ENCODE results near the gene KLHL29.

The KLHL29 gene

GRCh38 chr2:23624915-23625314, 239.9 kb downstream of the KLHL29 start:
- TF ChIP-seq CREB1 (IDR thresholded peaks at IDR 0.05; ENCODE audit: low read depth) (no peak), RAD21 (IDR thresholded peaks at IDR 0.05; ENCODE audit: low read depth) (no peak), EP300 (IDR thresholded peaks at IDR 0.05; ENCODE audit: borderline replicate concordance) (no peak), ZBTB7A (IDR thresholded peaks at IDR 0.05; ENCODE audit: low read depth) (no peak), MAX (IDR thresholded peaks at IDR 0.05) (no peak), CEBPB (IDR thresholded peaks at IDR 0.05) (no peak), EGR1 (IDR thresholded peaks at IDR 0.05) (no peak)
- TF ChIP-seq, protein P1, sequence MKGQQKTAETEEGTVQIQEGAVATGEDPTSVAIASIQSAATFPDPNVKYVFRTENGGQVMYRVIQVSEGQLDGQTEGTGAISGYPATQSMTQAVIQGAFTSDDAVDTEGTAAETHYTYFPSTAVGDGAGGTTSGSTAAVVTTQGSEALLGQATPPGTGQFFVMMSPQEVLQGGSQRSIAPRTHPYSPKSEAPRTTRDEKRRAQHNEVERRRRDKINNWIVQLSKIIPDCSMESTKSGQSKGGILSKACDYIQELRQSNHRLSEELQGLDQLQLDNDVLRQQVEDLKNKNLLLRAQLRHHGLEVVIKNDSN (IDR thresholded peaks at IDR 0.05), result no peak

DNA sequence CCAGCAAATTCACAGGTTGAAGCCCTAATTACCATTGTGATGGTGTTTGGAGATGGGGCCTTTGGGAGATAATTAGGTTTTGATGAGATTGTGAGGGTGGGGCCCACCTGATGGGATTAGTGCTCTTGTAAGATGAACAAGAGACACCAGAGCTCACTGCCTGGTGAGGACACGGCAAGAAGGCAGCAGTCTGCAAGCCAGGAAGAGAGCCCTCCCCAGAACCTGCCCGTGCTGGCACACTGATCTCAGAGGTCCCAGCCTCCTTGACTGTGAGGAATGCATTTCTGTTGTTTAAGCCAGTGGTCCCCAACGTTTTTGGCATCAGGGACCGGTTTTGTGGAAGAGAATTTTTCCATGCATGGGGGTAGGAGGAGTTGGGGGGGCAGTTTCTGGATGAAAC, 240.7 kb downstream of the KLHL29 start:
- TF ChIP-seq CREB1 (IDR thresholded peaks at IDR 0.05; ENCODE audit: low read depth) (no peak), FOXM1 (IDR thresholded peaks at IDR 0.05; ENCODE audit: borderline replicate concordance, low read depth) (no peak), TCF12 (IDR thresholded peaks at IDR 0.05; ENCODE audit: low read depth) (no peak), TAF1 (IDR thresholded peaks at IDR 0.05; ENCODE audit: low read depth) (no peak), EGR1 (IDR thresholded peaks at IDR 0.05) (no peak), CEBPB (IDR thresholded peaks at IDR 0.05) (no peak), MAX (IDR thresholded peaks at IDR 0.05) (no peak), TEAD4 (IDR thresholded peaks at IDR 0.05) (no peak), ZBTB7A (IDR thresholded peaks at IDR 0.05; ENCODE audit: low read depth) (no peak), EP300 (IDR thresholded peaks at IDR 0.05; ENCODE audit: borderline replicate concordance) (no peak), RAD21 (IDR thresholded peaks at IDR 0.05; ENCODE audit: low read depth) (no peak), YY1 (IDR thresholded peaks at IDR 0.05; ENCODE audit: low read depth) (no peak), NFIC (IDR thresholded peaks at IDR 0.05) (no peak)
- TF ChIP-seq, protein P2, sequence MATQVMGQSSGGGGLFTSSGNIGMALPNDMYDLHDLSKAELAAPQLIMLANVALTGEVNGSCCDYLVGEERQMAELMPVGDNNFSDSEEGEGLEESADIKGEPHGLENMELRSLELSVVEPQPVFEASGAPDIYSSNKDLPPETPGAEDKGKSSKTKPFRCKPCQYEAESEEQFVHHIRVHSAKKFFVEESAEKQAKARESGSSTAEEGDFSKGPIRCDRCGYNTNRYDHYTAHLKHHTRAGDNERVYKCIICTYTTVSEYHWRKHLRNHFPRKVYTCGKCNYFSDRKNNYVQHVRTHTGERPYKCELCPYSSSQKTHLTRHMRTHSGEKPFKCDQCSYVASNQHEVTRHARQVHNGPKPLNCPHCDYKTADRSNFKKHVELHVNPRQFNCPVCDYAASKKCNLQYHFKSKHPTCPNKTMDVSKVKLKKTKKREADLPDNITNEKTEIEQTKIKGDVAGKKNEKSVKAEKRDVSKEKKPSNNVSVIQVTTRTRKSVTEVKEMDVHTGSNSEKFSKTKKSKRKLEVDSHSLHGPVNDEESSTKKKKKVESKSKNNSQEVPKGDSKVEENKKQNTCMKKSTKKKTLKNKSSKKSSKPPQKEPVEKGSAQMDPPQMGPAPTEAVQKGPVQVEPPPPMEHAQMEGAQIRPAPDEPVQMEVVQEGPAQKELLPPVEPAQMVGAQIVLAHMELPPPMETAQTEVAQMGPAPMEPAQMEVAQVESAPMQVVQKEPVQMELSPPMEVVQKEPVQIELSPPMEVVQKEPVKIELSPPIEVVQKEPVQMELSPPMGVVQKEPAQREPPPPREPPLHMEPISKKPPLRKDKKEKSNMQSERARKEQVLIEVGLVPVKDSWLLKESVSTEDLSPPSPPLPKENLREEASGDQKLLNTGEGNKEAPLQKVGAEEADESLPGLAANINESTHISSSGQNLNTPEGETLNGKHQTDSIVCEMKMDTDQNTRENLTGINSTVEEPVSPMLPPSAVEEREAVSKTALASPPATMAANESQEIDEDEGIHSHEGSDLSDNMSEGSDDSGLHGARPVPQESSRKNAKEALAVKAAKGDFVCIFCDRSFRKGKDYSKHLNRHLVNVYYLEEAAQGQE (IDR thresholded peaks at IDR 0.05; ENCODE audit: low read depth), result no peak
- TF ChIP-seq, protein P1 (IDR thresholded peaks at IDR 0.05), result no peak

- TF ChIP-seq, protein P2 (IDR thresholded peaks at IDR 0.05; ENCODE audit: low read depth), result no peak
- TF ChIP-seq MAX (IDR thresholded peaks at IDR 0.05) (no peak), EP300 (IDR thresholded peaks at IDR 0.05; ENCODE audit: borderline replicate concordance) (no peak), EGR1 (IDR thresholded peaks at IDR 0.05) (no peak), CREB1 (IDR thresholded peaks at IDR 0.05; ENCODE audit: low read depth) (no peak), TEAD4 (IDR thresholded peaks at IDR 0.05) (no peak), ZBTB7A (IDR thresholded peaks at IDR 0.05; ENCODE audit: low read depth) (no peak), FOXM1 (IDR thresholded peaks at IDR 0.05; ENCODE audit: borderline replicate concordance, low read depth) (no peak), TCF12 (IDR thresholded peaks at IDR 0.05; ENCODE audit: low read depth) (no peak), TAF1 (IDR thresholded peaks at IDR 0.05; ENCODE audit: low read depth) (no peak), NFIC (IDR thresholded peaks at IDR 0.05) (no peak)
Observed at GRCh38 chr2:23626701-23627230, 241.8 kb downstream of the KLHL29 start.

DNA sequence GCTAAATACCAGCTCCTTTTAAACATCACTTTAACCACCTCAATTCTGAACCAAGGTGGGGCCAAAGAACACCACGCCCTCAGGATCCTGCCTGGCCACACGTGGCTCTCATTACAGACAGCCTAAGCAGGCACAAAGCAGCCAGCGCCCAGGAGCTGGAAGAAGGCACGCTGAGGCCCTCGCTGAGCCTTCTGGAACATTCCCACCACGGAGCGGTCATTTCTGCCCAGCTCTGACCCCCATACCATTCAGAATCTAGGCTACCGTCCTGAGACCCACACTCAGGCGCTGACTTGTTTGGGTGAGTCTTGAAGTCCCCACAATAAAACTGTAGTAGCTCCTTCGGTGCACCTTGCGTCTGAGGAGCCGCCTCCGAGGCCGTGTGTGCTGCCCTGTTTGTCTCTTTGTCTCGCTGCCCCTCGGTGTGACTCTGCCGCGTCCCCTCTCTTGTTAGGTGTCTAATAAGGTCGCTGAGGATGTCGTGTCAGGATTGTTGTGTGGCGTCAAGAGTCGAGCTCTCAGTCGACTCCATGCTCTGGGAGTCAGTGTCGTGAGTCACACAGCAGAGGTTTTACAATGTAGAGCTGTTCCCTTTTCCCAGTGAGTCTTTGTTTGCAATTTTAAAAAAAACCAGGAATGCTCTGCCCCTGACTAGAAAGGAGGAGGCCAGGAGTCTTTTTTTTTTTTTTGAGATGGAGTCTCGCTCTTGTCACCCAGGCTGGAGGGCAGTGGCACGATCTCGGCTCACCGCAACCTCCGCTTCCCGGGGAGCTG, 242.4 kb downstream of the KLHL29 start:
- TF ChIP-seq, protein P2 (IDR thresholded peaks at IDR 0.05; ENCODE audit: low read depth), result no peak
- TF ChIP-seq TEAD4 (IDR thresholded peaks at IDR 0.05) (no peak), RAD21 (IDR thresholded peaks at IDR 0.05; ENCODE audit: low read depth) (no peak), CEBPB (IDR thresholded peaks at IDR 0.05) (no peak), FOXM1 (IDR thresholded peaks at IDR 0.05; ENCODE audit: borderline replicate concordance, low read depth) (no peak), ZBTB7A (IDR thresholded peaks at IDR 0.05; ENCODE audit: low read depth) (no peak), TCF12 (IDR thresholded peaks at IDR 0.05; ENCODE audit: low read depth) (no peak), CREB1 (IDR thresholded peaks at IDR 0.05; ENCODE audit: low read depth) (no peak), TAF1 (IDR thresholded peaks at IDR 0.05; ENCODE audit: low read depth) (no peak), EGR1 (IDR thresholded peaks at IDR 0.05) (no peak), MAX (IDR thresholded peaks at IDR 0.05) (no peak), NFIC (IDR thresholded peaks at IDR 0.05) (no peak), YY1 (IDR thresholded peaks at IDR 0.05; ENCODE audit: low read depth) (no peak), EP300 (IDR thresholded peaks at IDR 0.05; ENCODE audit: borderline replicate concordance) (no peak)
- TF ChIP-seq, protein P1 (IDR thresholded peaks at IDR 0.05), result no peak

Data from Ishikawa (cell line).